Retinal pigment epithelial cell (primary cell): Measurements from ENCODE around the gene ERP27.

ENCODE experiments used
- DNase-seq: peaks from one replicate; pipeline ENCODE4 v3.0.0-alpha.2; 2010; ENCODE audit warnings: low read depth
- H3K4me3 ChIP-seq: 2 replicates; pipeline ENCODE4 v1.5.1; 2011; ENCODE audit warnings: mild to moderate bottlenecking, low read length, control low read depth, moderate library complexity
- CTCF ChIP-seq: conservative IDR thresholded peaks from 2 replicates; pipeline ENCODE4 v1.5.1; 2011; ENCODE audit warnings: low read depth, low read length, control low read depth, inconsistent platforms

The ERP27 gene

GRCh38 chr12:14931359-14931758 is 7.0 kb downstream of the ERP27 start:
- H3K4me3 ChIP-seq: no peak overlapping the region
- TF ChIP-seq CTCF: no peak

DNA sequence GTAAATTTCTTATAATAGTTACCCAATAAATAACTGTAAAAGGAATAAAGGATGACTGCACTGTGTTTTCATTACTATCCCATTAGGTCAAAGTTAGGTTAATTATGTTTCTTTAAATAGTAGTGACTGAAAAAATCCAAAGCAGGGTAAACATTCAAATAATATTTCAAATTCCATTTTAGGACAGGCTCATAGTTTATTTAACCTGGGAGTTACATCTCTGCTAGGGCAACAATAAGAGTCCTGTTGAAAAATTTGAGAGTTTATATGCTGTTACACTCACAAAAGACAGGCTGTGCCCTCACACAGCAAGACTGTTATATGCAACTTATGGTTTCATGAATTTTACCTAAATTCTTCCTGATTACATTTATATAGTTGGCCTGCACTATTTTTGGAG is 8.0 kb downstream of the ERP27 start:
- TF ChIP-seq CTCF: no peak
- no peak for DNase-seq
- H3K4me3 ChIP-seq: no peak overlapping the region

More at GRCh38 chr12:14931359-14931758, 7.0 kb downstream of the ERP27 start:
- no peak for DNase-seq

- DNase-seq: no peak
- H3K4me3 ChIP-seq: no peak overlapping the region
- TF ChIP-seq CTCF: no peak
Measured at GRCh38 chr12:14928931-14929330, 9.4 kb downstream of the ERP27 start.

DNA sequence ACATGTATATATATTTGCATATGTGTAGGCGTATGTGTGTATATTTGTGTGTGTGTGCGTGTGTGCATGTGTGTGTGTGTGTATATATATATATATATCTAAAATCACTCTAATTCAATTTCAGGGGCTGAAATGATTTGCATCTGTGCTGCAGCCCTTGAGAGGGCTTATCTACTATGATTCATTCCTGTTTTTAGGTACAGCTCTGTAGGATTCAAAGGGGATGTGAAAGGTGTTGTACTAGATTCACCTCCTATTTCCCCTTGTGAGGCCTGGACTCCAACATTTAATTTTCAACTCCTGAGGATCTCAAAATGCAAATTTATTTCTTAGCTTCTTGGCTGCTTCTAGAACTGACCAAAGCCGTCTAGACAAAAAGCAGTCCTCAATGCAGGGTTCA is 11.1 kb downstream of the ERP27 start:
- no peak for TF ChIP-seq CTCF
- no peak for DNase-seq
- H3K4me3 ChIP-seq: no peak overlapping the region

GRCh38 chr12:14924541-14924940 is 13.8 kb downstream of the ERP27 start:
- H3K4me3 ChIP-seq: no peak overlapping the region
- no peak for DNase-seq
- no peak for TF ChIP-seq CTCF

DNA sequence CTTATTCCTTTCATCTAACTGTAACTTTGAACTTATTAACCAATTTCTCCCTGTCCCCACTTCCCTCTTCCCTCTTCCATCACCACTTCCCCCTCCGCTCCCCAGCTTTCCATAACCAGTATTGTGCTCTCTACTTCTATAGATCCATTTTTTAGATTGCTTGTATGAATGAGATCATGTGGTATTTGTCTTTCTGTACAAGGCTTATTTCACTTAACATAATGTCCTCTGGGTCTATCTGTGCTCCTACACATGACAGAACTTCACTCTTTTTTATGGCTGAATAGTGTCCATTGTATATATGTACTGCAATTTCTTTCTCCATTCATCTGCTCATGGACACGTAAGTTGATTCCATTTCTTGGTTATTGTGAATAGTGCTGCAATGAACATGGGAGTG is 14.4 kb downstream of the ERP27 start:
- H3K4me3 ChIP-seq: no peak overlapping the region
- DNase-seq: no peak
- no peak for TF ChIP-seq CTCF

DNA sequence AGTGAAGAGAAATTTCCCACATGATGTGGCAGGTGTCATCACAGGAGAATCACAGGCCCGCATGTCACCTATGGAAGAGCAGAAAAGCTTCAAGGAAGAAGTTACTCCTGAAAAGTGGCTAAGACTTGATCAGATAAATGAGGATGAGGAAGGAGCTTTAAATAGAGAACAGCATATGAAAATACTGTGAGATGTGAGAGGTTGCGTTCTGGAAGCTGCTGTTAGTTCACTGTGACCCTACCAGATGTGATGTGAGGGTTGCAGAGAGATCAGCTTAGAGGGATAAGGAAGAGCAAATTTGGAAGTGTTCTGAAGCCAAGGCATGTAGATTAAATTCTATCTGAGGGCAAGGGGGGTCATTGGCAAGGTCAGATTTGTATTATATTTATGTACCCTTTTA is 17.1 kb downstream of the ERP27 start:
- no peak for TF ChIP-seq CTCF
- DNase-seq: no peak
- no peak overlapping the region for H3K4me3 ChIP-seq
